Measurements from ENCODE around the gene PIK3CB.

- no peak for TF ChIP-seq POLR2A (IDR thresholded peaks at IDR 0.05; ENCODE audit: extremely low read depth, insufficient read length)
- no peak for TF ChIP-seq CTCF (IDR thresholded peaks at IDR 0.05; ENCODE audit: low read depth, low read length)
These were observed 28.4 kb upstream of the PIK3CB start for GRCh38 chr3:138862924-138863775.

Data from NB4 (cell line).